ENCODE data around the gene NAP1L4.

The NAP1L4 gene

DNA sequence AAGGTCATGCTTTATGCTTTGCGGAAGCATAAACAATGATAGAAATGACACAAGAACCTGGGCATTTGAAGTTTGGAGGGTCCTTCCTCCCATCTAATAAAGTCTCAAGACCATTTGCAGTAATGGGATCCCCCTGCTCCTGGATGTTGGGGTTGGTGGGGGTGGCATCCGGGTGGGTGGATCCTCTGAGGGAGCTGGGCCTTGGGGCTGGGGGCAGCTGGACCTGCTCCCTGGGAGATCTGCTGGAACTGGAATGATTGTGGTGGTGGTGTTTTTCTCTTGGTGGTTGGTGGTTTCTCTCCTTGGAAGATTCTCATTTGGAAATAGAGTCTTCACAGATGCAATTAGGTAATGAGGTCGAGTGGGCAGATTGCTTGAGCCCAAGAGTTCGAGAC lies 2.2 kb upstream of the NAP1L4 start:
- DNase-seq (ENCODE audit: low read depth in 2 of 2): no peak

GRCh38 chr11:2992997-2993325 lies 832 bp upstream of the NAP1L4 start:
- no peak for DNase-seq (ENCODE audit: low read depth in 2 of 2)

DNA sequence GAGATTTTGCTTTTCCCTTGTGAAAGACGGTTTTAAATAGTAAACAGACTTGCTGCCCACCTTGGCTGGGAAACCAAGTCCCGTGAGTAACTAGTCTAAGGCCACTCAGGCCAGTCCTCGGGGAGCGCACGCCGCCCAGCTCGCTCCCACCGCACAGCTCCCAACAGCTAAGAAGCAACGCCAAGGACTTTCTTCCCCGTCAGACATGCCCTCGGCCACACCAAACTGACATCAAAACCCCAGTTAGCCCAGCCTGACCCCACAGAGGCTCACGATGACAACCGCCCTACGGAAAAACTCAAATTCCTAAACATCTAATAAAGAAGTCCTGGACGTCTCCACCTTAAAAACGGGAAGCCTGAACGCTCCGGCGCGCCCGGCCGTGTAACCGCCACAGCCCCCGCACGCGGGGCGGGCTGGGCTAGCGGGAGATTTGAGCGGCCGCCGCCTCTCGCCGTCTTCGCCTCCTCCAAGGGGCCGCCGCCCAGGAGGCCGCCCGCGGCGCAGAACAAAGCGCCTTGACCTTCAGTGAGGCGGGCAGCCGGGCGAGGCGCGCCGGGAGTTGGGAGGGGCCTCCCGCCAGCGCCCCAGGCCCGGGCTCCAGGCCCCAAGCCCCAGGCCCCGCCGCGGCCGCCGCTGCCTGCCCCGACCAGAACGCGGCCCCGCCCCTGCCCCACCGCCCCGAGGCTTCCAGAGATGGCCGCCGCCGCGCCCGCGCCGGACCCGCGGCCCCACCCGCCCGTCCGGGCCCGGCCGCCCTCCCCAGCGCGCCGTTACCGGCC lies 486 bp downstream of the NAP1L4 start:
- DNase-seq (ENCODE audit: low read depth in 2 of 2): peak in 1 of 2 donors; percentile 29

- no peak for DNase-seq (ENCODE audit: low read depth in 2 of 2)
Observed at GRCh38 chr11:2990617-2991451, 1.3 kb downstream of the NAP1L4 start.

DNA sequence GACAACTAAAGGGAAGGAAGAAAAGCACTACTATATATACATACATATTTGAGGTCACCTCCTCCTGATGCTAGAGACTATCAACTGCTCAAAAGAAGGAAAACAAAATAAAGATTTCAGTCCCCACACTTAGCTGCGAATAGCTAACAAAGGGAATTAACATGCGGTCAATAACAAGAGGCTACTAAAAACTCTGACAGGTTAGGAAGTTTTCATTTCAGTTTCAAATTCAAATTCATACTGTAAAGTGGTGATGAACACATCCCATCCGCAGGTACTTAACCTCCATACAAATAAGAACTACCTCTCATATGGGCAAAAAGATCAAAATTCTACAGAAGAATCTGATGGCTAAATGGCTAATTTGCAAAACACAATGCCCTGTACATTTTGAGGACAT lies 2.6 kb downstream of the NAP1L4 start:
- DNase-seq (ENCODE audit: low read depth in 2 of 2): no peak

- no peak for DNase-seq (ENCODE audit: low read depth in 2 of 2)
Observed at GRCh38 chr11:2989006-2989405, 3.1 kb downstream of the NAP1L4 start.

- DNase-seq (ENCODE audit: low read depth in 2 of 2): no peak
Observed at GRCh38 chr11:2987881-2988861, 4.0 kb downstream of the NAP1L4 start.

GRCh38 chr11:2983908-2984307 lies 8.2 kb downstream of the NAP1L4 start:
- DNase-seq (ENCODE audit: low read depth in 2 of 2): no peak

DNA sequence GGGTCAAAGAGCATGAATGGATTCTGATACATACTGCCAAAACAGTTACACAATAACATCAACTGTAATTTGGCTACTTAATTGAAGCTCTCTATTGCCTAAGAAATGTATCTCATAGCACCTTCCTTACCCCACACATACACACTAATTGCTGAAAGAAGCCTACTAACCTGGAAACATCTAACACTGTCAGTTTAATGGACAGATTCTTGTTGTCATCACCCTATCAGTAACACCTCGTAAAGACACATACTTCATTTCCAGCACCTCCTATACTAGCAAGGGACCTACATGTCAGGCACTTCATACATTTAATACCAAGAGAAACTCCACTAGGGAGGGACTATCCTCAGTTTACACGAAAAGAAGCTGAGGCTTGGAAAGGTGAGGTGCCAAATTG lies 9.9 kb downstream of the NAP1L4 start:
- DNase-seq (ENCODE audit: low read depth in 2 of 2): no peak

GRCh38 chr11:2981130-2981529 lies 11.0 kb downstream of the NAP1L4 start:
- no peak for DNase-seq (ENCODE audit: low read depth in 2 of 2)

- no peak for DNase-seq (ENCODE audit: low read depth in 2 of 2)
Observed at GRCh38 chr11:2980168-2980840, 11.8 kb downstream of the NAP1L4 start.

DNA sequence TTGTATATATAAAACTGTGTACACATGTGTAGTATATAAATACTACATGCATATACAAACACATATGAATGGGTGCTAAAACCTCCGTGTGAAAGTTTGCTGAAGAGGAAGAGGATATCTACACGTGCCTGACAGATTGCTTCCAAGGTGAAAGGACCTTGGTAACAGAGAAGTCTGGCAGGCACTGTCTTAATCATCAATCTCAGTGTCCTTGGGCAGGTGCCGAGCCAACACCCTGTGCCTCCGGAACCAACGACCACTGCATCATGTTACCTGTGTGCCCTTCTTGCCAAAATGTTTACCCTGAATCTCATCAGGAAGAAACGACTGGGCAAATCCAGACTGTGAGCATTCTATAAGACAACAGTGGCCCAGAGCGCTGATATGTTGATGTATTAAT lies 15.0 kb downstream of the NAP1L4 start:
- no peak for DNase-seq (ENCODE audit: low read depth in 2 of 2)

GRCh38 chr11:2976294-2977063 lies 15.7 kb downstream of the NAP1L4 start:
- no peak for DNase-seq (ENCODE audit: low read depth in 2 of 2)

- no peak for DNase-seq (ENCODE audit: low read depth in 2 of 2)
Observed at GRCh38 chr11:2975594-2975993, 16.5 kb downstream of the NAP1L4 start.

DNA sequence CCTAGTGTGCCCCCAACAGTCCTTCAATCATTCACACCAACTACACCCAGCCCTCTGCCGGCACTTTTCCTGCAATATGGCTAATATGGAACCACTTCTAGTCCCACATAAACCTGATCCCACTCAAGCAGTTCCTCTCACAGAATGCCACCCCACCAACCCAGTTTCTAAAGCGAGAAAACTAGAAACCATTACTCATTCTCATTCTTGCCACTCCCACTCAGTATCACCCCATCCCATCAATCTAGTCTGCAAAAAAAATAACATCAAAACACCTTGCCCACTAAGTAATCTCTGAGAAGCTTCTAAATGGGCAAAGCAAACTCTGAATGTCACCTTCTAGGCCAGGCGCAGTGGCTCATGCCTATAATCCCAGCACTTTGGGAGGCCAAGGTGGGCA lies 17.9 kb downstream of the NAP1L4 start:
- DNase-seq (ENCODE audit: low read depth in 2 of 2): no peak

- no peak for DNase-seq (ENCODE audit: low read depth in 2 of 2)
Observed at GRCh38 chr11:2968341-2968900, 23.7 kb downstream of the NAP1L4 start.

GRCh38 chr11:2964782-2965181 lies 27.3 kb downstream of the NAP1L4 start:
- no peak for DNase-seq (ENCODE audit: low read depth in 2 of 2)

- no peak for DNase-seq (ENCODE audit: low read depth in 2 of 2)
Observed at GRCh38 chr11:2963761-2964160, 28.4 kb downstream of the NAP1L4 start.

DNA sequence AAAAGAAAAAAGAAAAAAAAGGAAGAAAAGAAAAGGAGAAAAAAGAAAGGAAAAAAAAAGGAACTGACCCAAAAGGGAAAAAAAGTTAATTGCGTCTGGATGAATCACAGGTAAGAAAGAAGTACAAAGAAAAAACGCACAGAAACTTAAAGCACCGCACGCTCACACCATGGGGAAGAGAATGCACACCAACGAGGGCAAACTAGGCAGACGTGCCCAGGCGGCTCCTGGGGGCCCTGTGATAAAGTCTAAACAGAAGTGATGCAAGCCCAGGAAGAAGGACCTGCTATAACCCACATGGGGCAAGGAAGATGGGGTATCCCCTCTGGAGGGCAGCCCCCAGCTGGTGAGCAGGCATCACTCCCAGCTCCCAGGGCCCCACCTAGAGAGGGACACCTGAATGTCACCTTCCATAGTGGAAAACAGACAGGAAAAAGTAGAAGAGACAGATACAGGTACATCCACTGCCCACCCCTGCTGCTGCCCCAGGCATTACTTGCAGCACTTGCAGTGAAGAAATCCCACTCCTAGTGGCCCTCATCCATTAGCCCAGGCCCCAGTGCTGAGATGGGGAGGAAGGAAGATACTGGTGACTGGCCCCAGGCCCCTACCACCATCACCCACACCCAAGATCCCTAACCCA lies 28.9 kb downstream of the NAP1L4 start:
- no peak for DNase-seq (ENCODE audit: low read depth in 2 of 2)

DNA sequence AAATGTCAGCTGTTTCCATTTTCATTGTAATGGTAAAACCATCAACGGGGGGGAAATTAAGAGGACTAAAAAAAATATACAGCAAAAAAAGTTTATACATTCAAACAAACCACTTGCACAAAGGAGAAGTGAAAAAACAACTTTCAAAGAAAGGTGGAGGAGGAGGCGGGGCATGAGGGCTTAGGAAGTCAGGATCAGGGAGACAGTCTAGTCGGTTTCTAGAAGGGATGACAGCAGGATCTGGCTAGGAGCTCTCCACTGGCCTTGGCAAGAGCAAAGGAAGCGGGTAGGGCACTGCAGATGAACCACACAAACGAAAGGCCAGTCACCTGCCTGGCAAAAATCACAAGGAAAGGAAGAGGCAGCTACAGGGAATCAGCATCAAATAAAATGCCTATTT lies 31.0 kb downstream of the NAP1L4 start:
- no peak for DNase-seq (ENCODE audit: low read depth in 2 of 2)

All from stimulated activated CD8-positive, alpha-beta memory T cell treated with anti-CD3 and anti-CD28 coated beads, Interleukin-15, amount 100 ng/mL, for 4 hours (primary cell).